Left forelimb (tissue), 1 donor: Measurements from ENCODE around the gene EVI5L.

Experiments used
- DNase-seq: peaks from one replicate; pipeline ENCODE4 v3.0.0-alpha.2; 2018; ENCODE audit warnings: low spot score

The EVI5L gene

GRCh38 chr19:7860714-7861618, 30.9 kb downstream of the EVI5L start:
- peak; percentile 58 for DNase-seq

DNA sequence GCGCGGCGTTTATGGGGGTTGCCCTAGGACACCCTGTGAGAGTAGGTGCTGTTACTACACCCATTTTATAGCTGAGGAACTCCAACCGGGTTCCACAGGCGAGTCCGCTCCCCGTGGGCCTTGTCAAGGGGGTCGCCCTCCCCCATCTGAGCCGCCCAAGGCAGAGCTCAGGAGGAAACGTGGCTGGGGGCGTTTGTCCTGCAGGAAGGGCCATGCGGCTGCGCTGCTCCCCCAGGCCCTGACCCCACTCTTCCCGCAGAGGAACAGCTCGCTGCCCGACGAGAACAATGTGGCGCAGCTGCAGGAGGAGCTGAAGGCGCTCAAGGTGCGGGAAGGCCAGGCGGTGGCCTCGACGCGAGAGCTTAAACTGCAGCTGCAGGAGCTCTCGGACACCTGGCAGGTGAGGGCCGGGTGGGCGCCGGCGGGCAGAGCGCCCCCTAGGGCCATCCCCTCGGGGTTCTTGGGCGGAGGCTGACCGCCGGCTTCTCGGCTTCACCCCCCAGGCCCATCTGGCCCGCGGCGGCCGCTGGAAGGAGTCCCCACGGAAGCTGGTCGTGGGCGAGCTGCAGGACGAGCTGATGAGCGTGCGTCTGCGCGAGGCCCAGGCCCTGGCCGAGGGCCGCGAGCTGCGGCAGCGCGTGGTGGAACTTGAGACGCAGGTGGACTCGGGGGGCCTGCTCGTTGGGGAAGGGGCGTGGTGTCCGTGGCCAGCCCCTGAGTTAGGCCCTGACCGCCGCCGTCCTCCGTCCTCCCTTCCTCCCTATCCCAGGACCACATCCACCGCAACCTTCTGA, 31.8 kb downstream of the EVI5L start:
- no peak for DNase-seq

GRCh38 chr19:7862413-7862951, 32.5 kb downstream of the EVI5L start:
- peak; percentile 84 for DNase-seq

DNA sequence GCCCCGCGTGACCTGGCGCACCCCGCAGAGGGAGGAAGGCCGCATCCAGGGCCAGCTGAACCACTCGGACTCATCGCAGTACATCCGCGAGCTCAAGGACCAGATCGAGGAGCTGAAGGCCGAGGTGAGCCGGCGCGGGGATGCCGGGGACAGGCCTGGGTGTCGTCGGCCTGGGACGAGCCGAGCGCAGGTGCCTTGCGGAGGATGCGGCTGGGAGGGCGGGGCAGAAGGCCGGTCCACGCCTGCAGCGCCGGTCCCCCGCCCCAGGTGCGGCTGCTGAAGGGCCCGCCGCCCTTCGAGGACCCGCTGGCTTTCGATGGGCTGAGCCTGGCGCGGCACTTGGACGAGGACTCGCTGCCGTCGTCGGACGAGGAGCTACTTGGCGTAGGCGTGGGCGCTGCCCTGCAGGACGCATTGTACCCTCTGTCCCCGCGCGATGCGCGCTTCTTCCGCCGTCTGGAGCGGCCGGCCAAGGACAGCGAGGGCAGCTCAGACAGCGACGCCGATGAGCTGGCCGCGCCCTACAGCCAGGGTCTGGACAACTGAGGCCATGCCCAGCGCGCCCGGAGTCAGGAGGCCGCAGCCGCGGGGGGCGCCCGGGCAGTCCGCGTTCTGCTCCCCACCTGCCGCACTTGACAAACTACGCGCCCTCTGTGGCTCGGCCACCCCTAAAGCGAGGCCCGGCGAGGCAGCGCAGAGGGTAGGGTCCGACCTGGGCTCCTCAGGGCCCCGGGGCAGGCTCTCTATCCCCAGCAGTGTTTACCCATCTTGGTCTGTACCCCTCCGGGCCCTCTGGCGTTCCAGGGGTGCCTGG, 33.3 kb downstream of the EVI5L start:
- no peak for DNase-seq

- peak; percentile 64 for DNase-seq
These were observed 34.1 kb downstream of the EVI5L start for GRCh38 chr19:7863971-7864689.

GRCh38 chr19:7864690-7865074, 34.7 kb downstream of the EVI5L start:
- no peak for DNase-seq

DNA sequence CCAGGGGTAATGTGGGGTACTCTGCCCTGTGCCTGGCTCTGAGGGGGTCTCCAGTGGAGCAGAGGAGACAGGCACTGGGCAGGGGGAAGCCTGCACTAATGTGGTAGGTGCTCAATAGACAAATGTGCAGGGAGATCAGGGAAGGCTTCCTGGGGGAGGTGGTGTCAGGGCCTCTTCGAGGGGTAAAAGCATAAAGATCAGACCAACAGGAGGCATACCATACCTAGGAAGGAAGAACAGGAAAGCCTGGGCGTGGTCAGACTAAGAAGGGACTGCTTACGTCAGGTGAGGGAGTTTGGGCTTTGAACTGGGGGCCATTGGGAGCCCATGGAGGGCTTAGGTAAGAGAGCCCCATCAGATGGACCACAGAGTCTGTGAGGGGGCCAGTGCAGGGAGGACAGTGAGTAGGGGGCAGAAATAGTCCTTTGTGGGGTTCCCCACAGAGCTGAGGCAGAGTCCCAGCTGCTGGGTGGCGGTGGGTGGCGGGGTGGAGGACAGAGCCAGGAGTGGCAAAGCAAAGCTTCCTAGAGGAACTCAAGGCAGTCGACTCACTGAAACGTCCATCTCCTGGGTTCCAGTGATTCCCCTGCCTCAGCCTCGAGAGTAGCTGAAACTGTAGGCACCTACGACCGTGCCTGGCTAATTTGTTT, 35.4 kb downstream of the EVI5L start:
- DNase-seq = no peak

DNA sequence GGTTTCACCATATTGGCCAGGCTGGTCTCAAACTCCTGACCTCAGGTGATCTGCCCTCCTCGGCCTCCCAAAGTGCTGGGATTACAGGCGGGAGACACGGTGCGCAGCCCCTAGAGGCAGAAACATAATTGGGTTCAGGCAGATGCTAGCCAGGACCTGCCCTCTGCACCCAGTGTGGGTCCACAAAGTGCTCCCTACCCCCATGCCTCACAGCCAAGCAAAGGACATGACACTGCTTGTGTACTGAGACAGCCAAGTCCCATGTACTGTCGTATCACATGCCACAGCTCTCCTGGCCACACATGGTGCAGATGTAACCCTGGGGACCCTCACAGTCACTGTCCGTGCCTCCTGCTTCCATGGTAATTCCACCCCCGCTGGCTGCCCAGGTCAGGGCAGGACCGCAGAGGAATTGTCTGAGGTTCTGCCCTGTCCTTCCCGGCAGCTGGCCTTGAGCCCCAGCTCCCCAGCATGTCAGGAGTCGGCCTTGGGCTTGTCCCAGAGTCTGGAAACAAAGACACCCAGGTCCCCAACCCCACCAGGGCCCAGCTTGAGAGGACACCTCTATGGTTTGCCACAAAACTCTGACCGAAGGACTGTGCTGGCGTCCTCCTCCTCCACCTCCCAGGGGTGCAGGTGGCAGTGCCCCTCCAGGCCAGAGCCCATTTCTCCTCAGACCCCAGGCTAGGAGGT, 36.5 kb downstream of the EVI5L start:
- DNase-seq = no peak

DNA sequence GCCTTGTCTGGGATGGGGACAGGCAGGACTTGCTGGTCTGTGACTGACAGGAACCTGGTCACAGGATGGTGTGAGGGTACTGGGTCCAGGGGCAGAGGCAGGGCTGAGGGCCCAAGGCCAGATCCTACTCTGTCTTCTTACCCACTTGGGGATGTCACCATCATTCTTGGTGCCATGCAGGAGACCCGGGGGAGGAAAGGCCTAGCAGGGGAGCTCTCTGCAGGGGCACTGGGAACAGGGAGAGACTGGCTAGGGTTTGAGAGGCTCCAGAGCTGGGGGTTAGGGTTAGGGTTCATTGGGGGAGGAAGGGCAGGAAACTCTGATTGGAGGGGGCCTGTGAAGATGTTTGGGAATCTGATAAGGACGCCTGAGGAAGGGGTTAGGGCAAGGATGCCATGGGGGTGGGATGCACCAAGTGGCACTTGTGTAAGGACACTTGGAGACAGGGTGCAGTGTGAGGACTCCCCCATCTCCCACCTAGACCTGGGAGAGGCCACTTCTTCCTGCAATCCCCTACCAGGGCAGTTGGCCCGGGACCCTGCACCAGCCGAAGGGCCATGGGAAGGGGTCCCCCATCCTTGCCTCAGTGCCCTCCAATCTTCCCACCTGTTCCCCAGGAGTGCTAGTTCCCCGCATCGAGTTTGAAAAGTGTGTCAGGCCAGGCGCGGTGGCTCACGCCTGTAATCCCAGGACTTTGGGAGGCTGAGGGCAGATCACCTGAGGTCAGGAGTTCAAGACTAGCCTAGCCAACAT, 37.2 kb downstream of the EVI5L start:
- DNase-seq = peak; percentile 60

- no peak for DNase-seq
These were observed 38.3 kb downstream of the EVI5L start for GRCh38 chr19:7868326-7868670.

DNA sequence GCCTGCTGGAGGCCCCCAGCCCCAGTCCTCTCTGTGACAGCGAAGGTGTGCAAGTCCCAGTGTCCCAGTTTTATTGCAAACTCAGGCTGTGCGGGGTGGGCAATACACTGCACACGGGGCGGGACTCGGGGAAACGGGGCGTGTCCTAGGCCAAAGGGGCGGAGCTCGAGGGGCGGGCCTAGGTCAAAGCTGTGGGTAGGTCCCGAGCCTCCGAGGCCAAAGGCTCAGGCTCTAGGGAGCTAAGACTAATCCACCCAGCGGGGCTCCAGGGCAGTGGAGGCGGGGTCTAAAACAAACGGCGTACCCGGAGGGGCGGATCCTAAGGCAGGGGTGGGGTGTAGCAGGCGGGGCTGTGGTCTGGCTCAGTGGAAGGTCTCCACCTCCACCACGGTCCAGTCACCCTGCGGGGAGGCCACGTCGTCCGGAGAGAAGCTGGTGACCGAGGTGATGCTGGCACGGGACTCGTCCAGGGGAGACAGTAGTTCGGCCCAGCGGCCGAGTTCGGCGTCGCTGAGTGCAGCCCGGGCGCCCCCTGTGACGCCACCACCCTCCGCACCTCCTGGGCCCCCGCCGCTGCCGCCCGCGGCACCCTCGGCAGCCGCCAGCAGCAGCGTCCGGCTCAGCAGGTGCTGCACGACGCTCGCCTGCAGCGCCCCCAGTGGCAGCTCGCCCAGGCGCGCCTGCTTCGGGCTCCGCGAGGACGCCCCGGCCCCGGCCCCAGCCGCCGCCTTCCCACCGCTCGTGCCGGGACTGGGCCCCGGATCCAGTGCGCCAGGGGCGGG, 38.8 kb downstream of the EVI5L start:
- peak; percentile 68 for DNase-seq

DNA sequence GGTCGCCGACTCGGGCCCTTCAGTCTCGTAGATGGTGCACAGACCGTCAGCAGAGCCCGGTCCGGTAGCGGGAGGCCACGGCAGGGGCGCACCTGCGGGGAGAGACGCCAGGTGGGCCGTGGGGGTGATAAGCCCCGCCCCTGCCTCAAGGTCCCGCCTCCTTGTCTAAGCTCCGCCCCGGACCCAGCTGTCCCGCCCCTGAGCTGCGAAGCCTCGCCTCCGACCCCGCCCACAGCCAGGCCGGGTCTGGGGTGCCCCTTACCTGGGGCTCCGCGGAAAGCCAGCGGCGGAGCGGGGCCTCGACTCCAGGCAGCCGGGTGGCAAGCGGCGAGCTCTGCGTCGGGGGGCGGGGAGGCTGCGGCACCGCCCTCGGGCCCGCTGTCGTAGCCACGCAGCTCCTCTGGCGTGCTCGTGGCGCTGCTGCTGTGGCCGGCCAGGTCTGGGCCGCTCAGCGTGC, 39.5 kb downstream of the EVI5L start:
- DNase-seq = peak; percentile 85

DNA sequence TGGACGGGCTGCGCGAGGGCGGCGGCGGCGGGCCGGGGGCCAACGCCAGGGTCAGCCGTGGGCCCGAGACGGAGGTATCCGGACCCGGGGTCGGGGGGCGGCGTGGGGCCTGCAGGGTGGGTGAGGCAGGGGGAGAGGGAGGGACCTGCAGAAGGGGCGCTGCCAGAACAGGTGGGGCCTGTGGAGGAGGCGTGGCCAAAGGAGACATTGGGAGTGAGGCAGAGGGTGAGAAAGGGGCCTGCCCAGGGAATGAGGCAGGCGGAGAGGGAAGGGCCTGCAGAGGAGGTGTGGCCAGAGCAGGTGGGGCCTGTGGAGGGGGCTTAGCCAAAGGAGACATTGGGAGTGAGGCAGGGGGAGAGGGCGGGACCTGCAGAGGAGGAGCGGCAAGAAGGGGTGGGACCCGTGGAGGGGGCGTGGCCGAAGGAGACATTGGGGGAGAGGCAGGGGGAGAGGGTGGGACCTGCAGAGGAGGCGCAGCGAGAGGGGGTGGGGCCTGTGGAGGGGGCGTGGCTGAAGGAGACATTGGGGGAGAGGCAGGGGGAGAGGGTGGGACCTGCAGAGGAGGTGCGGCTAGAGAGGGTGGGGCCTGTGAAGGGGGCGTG, 40.0 kb downstream of the EVI5L start:
- peak; percentile 85 for DNase-seq

GRCh38 chr19:7870571-7871436, 40.8 kb downstream of the EVI5L start:
- peak; percentile 75 for DNase-seq

GRCh38 chr19:7871437-7872305, 41.7 kb downstream of the EVI5L start:
- peak; percentile 89 for DNase-seq
